Gastrocnemius medialis (tissue), 4 donors: Measurements from ENCODE around the gene RPRD2. TPM values are rescaled to one million over a fixed set of nuclear protein-coding genes. Genes with fewer than 3 reads are reported as not detected.

Experiments
- ATAC-seq, 2 donors: fragments of 150-250 bp; one replicate each; pipeline ENCODE4 v1.9.1; 2016
- DNase-seq, 2 donors: peaks; one replicate each; pipeline ENCODE4 v3.0.0-alpha.2; 2019
- H3K27ac ChIP-seq, 4 donors: fragments of 200-600 bp; sonication (generic); 1 replicate in 1 of 4; 2 replicates in 3 of 4; pipeline ENCODE4 v1.5.1; 2016 to 2018; ENCODE audit warnings: mild to moderate bottlenecking in 2 of 4, moderate library complexity in 1 of 4
- H3K27me3 ChIP-seq, 3 donors: fragments of 200-600 bp; sonication (generic) in 2 of 3; 1 replicate in 1 of 3; 2 replicates in 2 of 3; pipeline versions ENCODE4 v1.5.1 to v1.6.0; 2016 to 2019; ENCODE audit warnings: mild to moderate bottlenecking in 1 of 3, moderate library complexity in 1 of 3
- H3K36me3 ChIP-seq, 2 donors: fragments of 200-600 bp; sonication (generic) in 1 of 2; one replicate each; pipeline ENCODE4 v1.5.1; 2017 to 2018
- H3K4me1 ChIP-seq, 2 donors: fragments of 200-600 bp; sonication (generic) in 1 of 2; one replicate each; pipeline ENCODE4 v1.5.1; 2016 to 2017; ENCODE audit warnings: mild to moderate bottlenecking in 2 of 2
- H3K4me3 ChIP-seq, 4 donors: fragments of 200-600 bp; sonication (generic) in 3 of 4; 1 replicate in 1 of 4; 2 replicates in 3 of 4; pipeline ENCODE4 v1.5.1; 2016 to 2019; ENCODE audit warnings: mild to moderate bottlenecking in 2 of 4
- H3K9me3 ChIP-seq, 3 donors: fragments of 200-600 bp; sonication (generic) in 2 of 3; 1 replicate in 1 of 3; 2 replicates in 2 of 3; pipeline ENCODE4 v1.5.1; 2016 to 2019
- CTCF ChIP-seq, 5 experiments: fragments of 450-650 bp in 3 of 5; fragments of 200-600 bp in 2 of 5; sonication (generic) in 2 of 5; IDR thresholded peaks in 4 of 5; conservative IDR thresholded peaks in 1 of 5; 1 replicate in 4 of 5; 2 replicates in 1 of 5; pipeline ENCODE4 v1.5.1; 2016 to 2019; ENCODE audit warnings: antibody characterized with exemption in 5 of 5, mild to moderate bottlenecking in 3 of 5, moderate library complexity in 3 of 5
- POLR2A ChIP-seq, 2 donors: fragments of 450-650 bp; IDR thresholded peaks; one replicate each; pipeline ENCODE4 v1.6.1; 2017; ENCODE audit warnings: antibody characterized with exemption in 2 of 2, mild to moderate bottlenecking in 2 of 2, moderate library complexity in 2 of 2
- in situ Hi-C, 4 donors: fragments of 200-750 bp; cut with MboI; loops; one replicate each; pipeline versions ENCODE4 v1.15.0 to v1.8.0; 2017; ENCODE audit warnings: low sequenced_read_pairs in 4 of 4
- intact Hi-C: fragments of 100-400 bp; cut with DNase I; formaldehyde crosslinking; loops from one replicate; pipeline ENCODE4 v1.15.1; 2023; ENCODE audit warnings: low total_unique reads
- microRNA-seq, 2 donors: library from miRNA; unstranded; fragments of <30 nt; microRNA quantifications; one replicate each; pipeline ENCODE4, GENCODE V29; 2016; ENCODE audit warnings: borderline replicate concordance in 2 of 2
- total RNA-seq, 4 donors: library from RNA; depleted of rRNA; stranded (reverse); fragments of >200 nt; gene quantifications; one replicate each; pipeline versions ENCODE4 v1.1.0 to v1.2.3, GENCODE V29; 2016

The RPRD2 gene
- total RNA-seq, 4 donors from 2014 or later = 18.0 to 28.0 (median 23.1) TPM

GRCh38 chr1:150525348-150525747, 161.4 kb downstream of the RPRD2 start:
- H3K27me3 ChIP-seq = no peaks in the 10 kb centered on the region
- peaks cover 12 to 13% of the 10 kb centered on the region in 2 donors for H3K4me1 ChIP-seq
- H3K36me3 ChIP-seq = no peaks in the 10 kb centered on the region
- DNase-seq (no peak), ATAC-seq (no peak)
- no peak overlapping the region for H3K4me3 ChIP-seq
- in situ Hi-C loops (no loop called here), intact Hi-C loops (no loop called here)
- no peaks in the 10 kb centered on the region for H3K9me3 ChIP-seq
- no peak overlapping the region for H3K27ac ChIP-seq
- no peak for TF ChIP-seq CTCF (IDR thresholded peaks at IDR 0.05 in 4 of 5, conservative IDR thresholded peaks at IDR 0.05 in 1 of 5)
- no peak for TF ChIP-seq POLR2A (IDR thresholded peaks at IDR 0.05)

Small RNAs within 50 kb of the gene (microRNA-seq; reads per million reads assigned to microRNA genes)
- gene MIR6878 = 0 reads per million in 2 donors

Other genes with a start within 250 kb of the RPRD2 start
- gene PLEKHO1, start 214.2 kb upstream of the RPRD2 start, total RNA-seq = 10 to 100 TPM; 24.3 to 57.7 (median 40.4) TPM
- 10 to 100 TPM; 15.1 to 44.9 (median 24.9) TPM for gene ANP32E, start 128.0 kb upstream of the RPRD2 start, total RNA-seq
- gene CA14, start 106.4 kb upstream of the RPRD2 start, total RNA-seq = 1 to 10 TPM in 1 of 4 donors, under 1 TPM in 2, not detected in 1; 0.20 to 3.8 (median 0.31) TPM
- gene APH1A, start 95.1 kb upstream of the RPRD2 start, total RNA-seq = 10 to 100 TPM; 41.2 to 63.8 (median 54.9) TPM
- gene C1orf54, start 91.4 kb upstream of the RPRD2 start, total RNA-seq = 1 to 10 TPM; 1.8 to 5.7 (median 4.8) TPM
- gene CIART, start 81.6 kb upstream of the RPRD2 start, total RNA-seq = 10 to 100 TPM in 3 of 4 donors, 1 to 10 TPM in 1; 8.2 to 15.8 (median 11.7) TPM
- gene MRPS21, start 70.3 kb upstream of the RPRD2 start, total RNA-seq = 10 to 100 TPM; 27.8 to 46.3 (median 31.5) TPM
- 10 to 100 TPM; 15.6 to 25.0 (median 19.3) TPM for gene PRPF3, start 42.6 kb upstream of the RPRD2 start, total RNA-seq
- gene TARS2, start 123.3 kb downstream of the RPRD2 start, total RNA-seq = 10 to 100 TPM; 15.0 to 26.7 (median 18.4) TPM
- 1 to 10 TPM; 1.5 to 8.5 (median 5.6) TPM for gene ECM1, start 144.0 kb downstream of the RPRD2 start, total RNA-seq
- not detected for gene FALEC, start 151.6 kb downstream of the RPRD2 start, total RNA-seq
- 10 to 100 TPM in 2 of 4 donors, 1 to 10 TPM in 2; 5.6 to 30.0 (median 10.7) TPM for gene ADAMTSL4, start 185.3 kb downstream of the RPRD2 start, total RNA-seq
- gene MCL1, start 215.5 kb downstream of the RPRD2 start, total RNA-seq = 100 to 1,000 TPM; 136 to 199 (median 176) TPM